Measurements from ENCODE around the gene DOCK9.

Gene DOCK9

DNA sequence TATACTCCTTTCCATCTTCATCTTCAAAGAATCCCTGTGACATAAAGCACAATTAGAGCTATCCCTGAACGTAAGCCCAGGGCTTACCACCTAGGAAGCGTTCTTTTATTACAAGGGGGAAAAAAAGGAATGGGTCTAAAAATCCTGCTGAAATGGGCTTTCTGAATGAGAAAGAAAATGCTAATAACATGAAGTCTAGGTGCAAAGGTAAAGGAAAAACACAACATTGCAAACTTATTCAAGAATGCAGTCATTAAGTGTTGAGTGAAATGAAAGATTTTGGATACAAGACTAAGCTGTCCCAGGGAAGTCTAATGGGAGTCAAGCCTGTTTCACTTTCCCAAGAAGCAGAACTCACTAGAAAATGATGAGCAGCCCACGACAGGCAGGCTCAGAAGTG, 170.1 kb downstream of the DOCK9 start:
- no peak for DNase-seq (ENCODE audit: low read depth)
- TF ChIP-seq, protein P1, sequence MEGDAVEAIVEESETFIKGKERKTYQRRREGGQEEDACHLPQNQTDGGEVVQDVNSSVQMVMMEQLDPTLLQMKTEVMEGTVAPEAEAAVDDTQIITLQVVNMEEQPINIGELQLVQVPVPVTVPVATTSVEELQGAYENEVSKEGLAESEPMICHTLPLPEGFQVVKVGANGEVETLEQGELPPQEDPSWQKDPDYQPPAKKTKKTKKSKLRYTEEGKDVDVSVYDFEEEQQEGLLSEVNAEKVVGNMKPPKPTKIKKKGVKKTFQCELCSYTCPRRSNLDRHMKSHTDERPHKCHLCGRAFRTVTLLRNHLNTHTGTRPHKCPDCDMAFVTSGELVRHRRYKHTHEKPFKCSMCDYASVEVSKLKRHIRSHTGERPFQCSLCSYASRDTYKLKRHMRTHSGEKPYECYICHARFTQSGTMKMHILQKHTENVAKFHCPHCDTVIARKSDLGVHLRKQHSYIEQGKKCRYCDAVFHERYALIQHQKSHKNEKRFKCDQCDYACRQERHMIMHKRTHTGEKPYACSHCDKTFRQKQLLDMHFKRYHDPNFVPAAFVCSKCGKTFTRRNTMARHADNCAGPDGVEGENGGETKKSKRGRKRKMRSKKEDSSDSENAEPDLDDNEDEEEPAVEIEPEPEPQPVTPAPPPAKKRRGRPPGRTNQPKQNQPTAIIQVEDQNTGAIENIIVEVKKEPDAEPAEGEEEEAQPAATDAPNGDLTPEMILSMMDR (IDR thresholded peaks at IDR 0.05; ENCODE audit: low read depth, low read length, missing control alignments), result no peak
- H3K4me3 ChIP-seq (ENCODE audit: low read depth, low read length), result no peak overlapping the region
- in situ Hi-C loops (cut with HindIII; ENCODE audit: low sequenced_read_pairs), result no loop called here

DNA sequence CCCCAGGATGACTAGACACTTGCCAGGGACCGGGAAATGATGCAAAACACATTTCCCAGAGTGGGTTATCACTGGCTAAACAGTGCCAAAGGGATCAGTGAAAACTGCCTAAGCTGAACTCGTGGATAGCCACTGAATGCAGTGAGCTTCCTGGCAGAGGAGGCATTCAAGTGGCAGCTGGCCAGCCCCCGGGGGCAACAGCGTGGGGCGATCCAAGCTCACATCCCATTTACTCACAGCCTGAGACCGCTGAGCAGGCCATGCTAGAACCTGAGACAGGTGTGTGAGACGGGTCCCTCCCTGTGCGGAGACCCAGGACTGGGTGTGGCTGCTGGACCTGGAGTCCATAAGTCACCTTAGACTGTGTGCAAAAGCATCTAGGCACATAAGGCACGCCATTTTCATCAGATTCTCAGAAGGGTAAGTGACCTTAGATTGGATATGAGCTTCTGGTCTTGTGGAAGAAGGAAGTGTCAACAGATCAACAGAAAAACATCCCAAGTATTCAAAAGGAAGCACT, 173.5 kb downstream of the DOCK9 start:
- no peak overlapping the region for H3K4me3 ChIP-seq (ENCODE audit: low read depth, low read length)
- TF ChIP-seq, protein P1 (IDR thresholded peaks at IDR 0.05; ENCODE audit: low read depth, low read length, missing control alignments), result no peak
- in situ Hi-C loops (cut with HindIII; ENCODE audit: low sequenced_read_pairs), result no loop called here
- DNase-seq (ENCODE audit: low read depth), result no peak

DNA sequence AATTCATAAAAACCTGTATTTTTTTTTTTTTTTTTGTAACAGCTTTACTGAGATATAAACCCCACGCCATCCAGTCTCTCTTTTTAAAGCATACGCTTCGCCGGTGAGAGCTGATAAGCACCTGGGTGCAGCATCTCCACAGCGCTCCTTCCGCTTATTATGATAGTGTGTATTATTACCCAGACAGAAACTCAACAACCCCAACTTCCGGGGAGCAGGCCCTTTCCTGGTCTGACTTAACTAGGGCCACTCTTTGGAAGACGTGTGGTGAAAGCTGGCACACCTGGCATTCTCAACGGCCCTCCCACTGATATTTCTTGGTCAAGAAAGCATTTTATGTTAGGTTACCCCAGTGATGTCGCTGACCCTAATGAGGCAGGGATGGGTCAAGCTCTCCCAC, 173.9 kb downstream of the DOCK9 start:
- TF ChIP-seq, protein P1 (IDR thresholded peaks at IDR 0.05; ENCODE audit: low read depth, low read length, missing control alignments), result no peak
- in situ Hi-C loops (cut with HindIII; ENCODE audit: low sequenced_read_pairs), result no loop called here

DNA sequence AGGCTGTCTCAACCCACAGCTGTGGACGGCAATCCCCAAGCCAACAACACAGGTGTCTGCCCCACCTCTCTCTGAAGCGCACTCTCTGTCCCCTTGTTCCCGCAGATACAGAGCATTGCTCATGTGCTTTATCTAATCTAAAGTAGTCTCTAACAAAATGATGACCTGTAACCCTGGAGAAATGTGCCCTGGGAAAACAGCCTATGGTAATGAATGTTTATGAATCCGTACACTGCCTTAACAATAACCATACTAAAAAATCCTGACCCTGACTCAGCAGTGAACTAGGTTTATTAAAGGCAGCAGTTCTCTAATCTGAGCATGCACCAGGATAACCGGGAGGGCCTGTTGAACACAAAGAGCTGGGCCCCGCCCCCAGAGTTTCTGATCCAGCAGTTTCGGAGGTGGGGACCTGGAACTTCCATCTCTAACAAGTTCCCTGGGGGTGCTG, 174.7 kb downstream of the DOCK9 start:
- TF ChIP-seq, protein P1 (IDR thresholded peaks at IDR 0.05; ENCODE audit: low read depth, low read length, missing control alignments), result no peak
- in situ Hi-C loops (cut with HindIII; ENCODE audit: low sequenced_read_pairs), result no loop called here
- H3K4me3 ChIP-seq (ENCODE audit: low read depth, low read length), result no peak overlapping the region
- DNase-seq (ENCODE audit: low read depth), result no peak

More for the DNA sequence above, 173.9 kb downstream of the DOCK9 start:
- no peak overlapping the region for H3K4me3 ChIP-seq (ENCODE audit: low read depth, low read length)
- DNase-seq (ENCODE audit: low read depth), result no peak

DNA sequence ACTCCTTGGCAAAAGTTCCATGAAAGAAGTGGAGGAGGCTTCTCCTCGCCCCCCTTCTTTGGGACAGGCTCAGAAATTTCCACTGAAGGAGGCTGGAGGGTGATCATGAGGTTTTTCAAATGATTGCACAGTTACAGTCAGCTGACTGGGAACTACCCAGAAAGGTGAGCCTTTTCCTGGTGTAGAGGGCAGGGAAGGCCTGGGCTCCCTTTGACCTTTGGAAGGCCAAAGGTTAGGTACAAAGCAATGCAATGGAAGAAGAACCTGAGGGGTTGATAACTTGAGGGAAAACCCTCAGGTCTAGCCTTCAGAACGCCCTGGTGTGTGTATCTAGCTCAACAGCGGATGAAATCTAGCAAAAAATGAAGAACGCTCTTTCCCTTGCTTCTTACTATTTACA, 175.3 kb downstream of the DOCK9 start:
- in situ Hi-C loops (cut with HindIII; ENCODE audit: low sequenced_read_pairs), result no loop called here
- TF ChIP-seq, protein P1 (IDR thresholded peaks at IDR 0.05; ENCODE audit: low read depth, low read length, missing control alignments), result no peak
- no peak for DNase-seq (ENCODE audit: low read depth)
- no peak overlapping the region for H3K4me3 ChIP-seq (ENCODE audit: low read depth, low read length)

DNA sequence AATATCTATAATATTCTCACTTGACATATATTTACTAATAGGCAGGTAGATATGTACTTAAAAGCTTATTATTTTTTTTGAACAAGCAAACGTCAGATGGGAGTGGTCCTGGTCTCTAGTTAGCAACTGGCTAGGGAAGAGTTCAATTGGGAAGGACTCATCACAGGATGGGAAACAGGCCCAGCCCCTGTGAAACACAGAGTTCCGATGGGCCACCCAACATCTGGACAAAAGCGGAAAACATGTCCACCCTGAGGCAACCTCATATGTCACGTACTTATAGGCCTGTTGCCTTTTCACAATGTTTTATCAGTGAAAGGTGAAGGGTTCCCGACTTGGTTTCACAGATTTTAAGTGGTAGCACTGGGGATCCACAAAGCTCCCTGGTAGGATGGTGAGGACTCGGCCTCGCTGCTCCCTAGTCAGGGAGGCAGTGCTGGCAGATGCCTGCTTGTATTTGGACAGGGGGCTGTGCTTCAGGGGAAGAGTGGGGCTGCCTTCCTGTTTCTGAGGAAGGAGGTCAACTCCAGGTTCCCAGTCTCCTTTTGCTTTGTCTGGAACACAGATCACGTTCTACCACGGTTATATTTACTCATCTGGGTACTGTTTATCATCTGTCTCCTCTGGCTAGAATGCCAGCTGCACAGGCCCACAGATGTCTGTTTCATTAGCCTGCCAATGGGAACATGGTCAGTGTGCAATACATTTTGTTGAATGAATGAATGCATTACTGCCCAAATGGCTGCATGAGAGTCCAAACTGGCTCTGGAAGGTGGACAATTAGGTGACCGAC, 176.0 kb downstream of the DOCK9 start:
- no peak for DNase-seq (ENCODE audit: low read depth)
- TF ChIP-seq, protein P1 (IDR thresholded peaks at IDR 0.05; ENCODE audit: low read depth, low read length, missing control alignments), result no peak
- no peak overlapping the region for H3K4me3 ChIP-seq (ENCODE audit: low read depth, low read length)
- in situ Hi-C loops (cut with HindIII; ENCODE audit: low sequenced_read_pairs), result no loop called here

Measured in astrocyte of the cerebellum (primary cell).